Caco-2 (cell line): ENCODE measurements around the gene SLC1A7. TPM values are rescaled to one million over a fixed set of nuclear protein-coding genes. Genes with fewer than 3 reads are reported as not detected.

Experiments used
- BruUV-seq: library from RNA; stranded (reverse); fragments of 400-500 nt; replicated peaks from 2 replicates; lab custom pipeline; 2021; lab: Mats Ljungman, UMichigan
- CTCF ChIA-PET: fragments of 300-600 bp; sonication (Branson Sonifier 250); formaldehyde crosslinking; loops from one replicate; lab custom pipeline; 2022; ENCODE audit warnings: antibody characterized with exemption; lab: Charles Lee
- POLR2A ChIA-PET: fragments of 300-600 bp; sonication (Branson Sonifier 250); formaldehyde crosslinking; loops from one replicate; lab custom pipeline; 2022; ENCODE audit warnings: antibody characterized with exemption; lab: Charles Lee
- DNase-seq, 2 experiments: peaks; one replicate each; pipeline versions ENCODE4 v3.0.0 to v3.0.0-alpha.2; 2020 to 2022
- H3K27me3 ChIP-seq: replicated peaks from 2 replicates; pipeline ENCODE4 v1.6.0; 2011; ENCODE audit warnings: low read length; ENCODE audit not compliant: control insufficient read depth, insufficient read depth
- H3K36me3 ChIP-seq: 2 replicates; pipeline ENCODE4 v1.5.1; 2011; ENCODE audit warnings: low read length; ENCODE audit not compliant: control insufficient read depth, insufficient read depth
- H3K4me1 ChIP-seq: fragments of 250-450 bp; sonication (Bioruptor Pico); 2 replicates; pipeline ENCODE4 v1.5.1; 2020; ENCODE audit warnings: mild to moderate bottlenecking
- H3K4me3 ChIP-seq: 2 replicates; pipeline ENCODE4 v1.5.1; 2011; ENCODE audit warnings: low read depth, mild to moderate bottlenecking, control low read depth, low read length
- H3K9me3 ChIP-seq: fragments of 250-450 bp; sonication (Bioruptor Pico); 2 replicates; pipeline ENCODE4 v1.5.1; 2020; ENCODE audit warnings: mild to moderate bottlenecking, moderate library complexity
- H3K27ac Mint-ChIP-seq: one replicate; pipeline ENCODE4 v1.8.0; 2022; ENCODE audit warnings: mixed read lengths; ENCODE audit not compliant: unreplicated experiment
- H3K27me3 Mint-ChIP-seq: one replicate; pipeline ENCODE4 v1.8.0; 2022; ENCODE audit warnings: mixed read lengths; ENCODE audit not compliant: insufficient read depth, unreplicated experiment
- H3K36me3 Mint-ChIP-seq: one replicate; pipeline ENCODE4 v1.8.0; 2022; ENCODE audit warnings: mild to moderate bottlenecking, mixed read lengths; ENCODE audit not compliant: insufficient read depth, unreplicated experiment
- H3K4me1 Mint-ChIP-seq: one replicate; pipeline ENCODE4 v1.8.0; 2022; ENCODE audit warnings: low read depth, mixed read lengths; ENCODE audit not compliant: unreplicated experiment
- H3K4me3 Mint-ChIP-seq: one replicate; pipeline ENCODE4 v1.8.0; 2022; ENCODE audit warnings: mild to moderate bottlenecking, moderate library complexity, mixed read lengths; ENCODE audit not compliant: unreplicated experiment
- H3K9me3 Mint-ChIP-seq: one replicate; pipeline ENCODE4 v1.8.0; 2022; ENCODE audit warnings: mixed read lengths; ENCODE audit not compliant: unreplicated experiment
- intact Hi-C: fragments of 100-400 bp; cut with micrococcal nuclease; formaldehyde crosslinking; loops from one replicate; pipeline ENCODE4 v1.10.0; 2022; ENCODE audit not compliant: unreplicated experiment
- total RNA-seq: library from RNA; stranded (reverse); gene quantifications from 2 replicates; pipeline ENCODE4 v1.2.3, GENCODE V29; 2022
- TF ChIP-seq, protein P1 (sequence below), 2 experiments: fragments of 200-600 bp in 1 of 2; IDR thresholded peaks; 1 replicate in 1 of 2; 2 replicates in 1 of 2; pipeline versions ENCODE4 v1.5.1 to v1.8.0; 2011 to 2022; ENCODE audit warnings: antibody characterized with exemption in 1 of 2, control low read depth in 1 of 2, inconsistent platforms in 1 of 2, low read depth in 1 of 2, low read length in 1 of 2, mild to moderate bottlenecking in 1 of 2, moderate library complexity in 1 of 2; ENCODE audit not compliant: insufficient read depth in 1 of 2, severe bottlenecking in 1 of 2, unreplicated experiment in 1 of 2

SLC1A7 gene
- total RNA-seq, 1 experiment from 2014 or later = not detected

GRCh38 chr1:53126495-53126894 lies 15.9 kb downstream of the SLC1A7 start:
- no peak overlapping the region for H3K4me3 ChIP-seq
- ChIA-PET CTCF (no interaction called here), POLR2A (no interaction called here)
- Mint-ChIP-seq H3K27me3 (no peaks in the 10 kb centered on the region), H3K27ac (no peak overlapping the region), H3K36me3 (no peaks in the 10 kb centered on the region), H3K4me3 (no peak overlapping the region), H3K4me1 (no peaks in the 10 kb centered on the region), H3K9me3 (no peaks in the 10 kb centered on the region)
- DNase-seq = no peak
- H3K36me3 ChIP-seq = no peaks in the 10 kb centered on the region
- BruUV-seq = no TSS peak
- intact Hi-C loops = no loop called here
- no peaks in the 10 kb centered on the region for H3K9me3 ChIP-seq
- no peaks in the 10 kb centered on the region for H3K27me3 ChIP-seq
- H3K4me1 ChIP-seq = peaks cover 8% of the 10 kb centered on the region
- TF ChIP-seq, protein P1, sequence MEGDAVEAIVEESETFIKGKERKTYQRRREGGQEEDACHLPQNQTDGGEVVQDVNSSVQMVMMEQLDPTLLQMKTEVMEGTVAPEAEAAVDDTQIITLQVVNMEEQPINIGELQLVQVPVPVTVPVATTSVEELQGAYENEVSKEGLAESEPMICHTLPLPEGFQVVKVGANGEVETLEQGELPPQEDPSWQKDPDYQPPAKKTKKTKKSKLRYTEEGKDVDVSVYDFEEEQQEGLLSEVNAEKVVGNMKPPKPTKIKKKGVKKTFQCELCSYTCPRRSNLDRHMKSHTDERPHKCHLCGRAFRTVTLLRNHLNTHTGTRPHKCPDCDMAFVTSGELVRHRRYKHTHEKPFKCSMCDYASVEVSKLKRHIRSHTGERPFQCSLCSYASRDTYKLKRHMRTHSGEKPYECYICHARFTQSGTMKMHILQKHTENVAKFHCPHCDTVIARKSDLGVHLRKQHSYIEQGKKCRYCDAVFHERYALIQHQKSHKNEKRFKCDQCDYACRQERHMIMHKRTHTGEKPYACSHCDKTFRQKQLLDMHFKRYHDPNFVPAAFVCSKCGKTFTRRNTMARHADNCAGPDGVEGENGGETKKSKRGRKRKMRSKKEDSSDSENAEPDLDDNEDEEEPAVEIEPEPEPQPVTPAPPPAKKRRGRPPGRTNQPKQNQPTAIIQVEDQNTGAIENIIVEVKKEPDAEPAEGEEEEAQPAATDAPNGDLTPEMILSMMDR (IDR thresholded peaks at IDR 0.05; ENCODE audit: insufficient read depth in 1 of 2, low read depth in 1 of 2, low read length in 1 of 2, severe bottlenecking in 1 of 2, unreplicated experiment in 1 of 2) = no peak

DNA sequence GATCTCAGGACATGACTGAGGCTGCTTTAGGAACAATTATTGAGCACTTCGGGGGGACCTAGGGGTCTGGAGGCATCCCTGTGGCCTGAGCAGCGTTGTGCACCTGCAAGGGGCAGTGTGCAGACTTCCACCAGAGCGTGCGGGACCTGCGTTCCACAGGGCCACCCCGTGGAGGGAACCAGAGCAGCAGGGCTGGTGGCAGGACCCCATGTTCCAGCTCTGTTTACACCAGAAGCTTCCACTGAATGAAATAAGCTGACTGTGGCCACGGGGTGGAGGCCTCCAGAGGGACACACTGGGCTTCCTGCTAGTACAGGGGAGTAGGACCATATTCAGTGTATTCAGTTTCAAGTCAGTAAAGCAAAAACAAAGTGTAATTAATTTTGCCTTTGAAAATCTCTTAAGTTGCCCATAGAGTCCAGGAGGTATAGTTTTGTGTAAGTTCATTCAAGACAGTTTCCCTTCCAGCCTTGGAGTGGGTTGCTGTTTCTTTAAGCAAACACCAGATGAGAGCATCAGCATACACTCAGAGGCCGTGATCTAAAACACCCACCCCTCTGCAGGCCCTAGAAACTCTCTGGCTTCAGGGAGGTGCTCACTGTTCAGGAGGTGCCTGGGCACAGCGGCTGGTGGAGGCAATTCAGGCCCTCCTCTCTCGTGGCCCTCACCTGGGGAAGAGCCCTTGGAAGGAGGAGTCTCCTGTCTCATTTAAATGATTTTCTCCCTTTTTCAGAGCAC lies 16.6 kb downstream of the SLC1A7 start:
- ChIA-PET POLR2A (no interaction called here), CTCF (no interaction called here)
- TF ChIP-seq, protein P1 (IDR thresholded peaks at IDR 0.05; ENCODE audit: insufficient read depth in 1 of 2, low read depth in 1 of 2, low read length in 1 of 2, severe bottlenecking in 1 of 2, unreplicated experiment in 1 of 2) = no peak
- H3K36me3 ChIP-seq = no peaks in the 10 kb centered on the region
- no peaks in the 10 kb centered on the region for H3K9me3 ChIP-seq
- no peaks in the 10 kb centered on the region for H3K9me3 Mint-ChIP-seq
- H3K4me1 ChIP-seq = peaks cover 13% of the 10 kb centered on the region
- no TSS peak for BruUV-seq
- H3K4me3 Mint-ChIP-seq = no peak overlapping the region
- no peaks in the 10 kb centered on the region for H3K27me3 ChIP-seq
- no peak for DNase-seq
- intact Hi-C loops = no loop called here
- H3K36me3 Mint-ChIP-seq = no peaks in the 10 kb centered on the region
- no peaks in the 10 kb centered on the region for H3K4me1 Mint-ChIP-seq
- no peak overlapping the region for H3K27ac Mint-ChIP-seq
- no peaks in the 10 kb centered on the region for H3K27me3 Mint-ChIP-seq
- H3K4me3 ChIP-seq = no peak overlapping the region

DNA sequence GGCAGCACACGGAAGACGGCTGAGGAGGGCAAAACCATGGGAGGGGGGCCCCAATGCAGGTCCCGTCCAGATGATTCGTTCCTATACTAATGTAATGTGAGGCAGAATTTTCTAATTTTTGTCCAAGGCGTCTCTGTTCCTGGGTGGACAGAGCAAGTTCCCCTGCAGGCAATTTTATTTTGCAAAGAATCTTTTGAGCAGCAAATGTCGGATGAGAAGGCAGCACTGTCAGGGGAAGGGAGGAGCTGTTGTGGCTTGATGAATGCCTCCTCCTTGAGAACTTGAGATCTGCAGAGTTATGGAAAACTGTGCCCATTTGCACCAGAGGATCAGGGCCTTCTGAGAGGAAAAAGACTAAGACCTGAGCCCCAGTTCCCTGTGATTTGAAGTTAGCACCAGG lies 17.3 kb downstream of the SLC1A7 start:
- ChIA-PET CTCF (no interaction called here), POLR2A (no interaction called here)
- no peak overlapping the region for H3K27ac Mint-ChIP-seq
- BruUV-seq = no TSS peak
- TF ChIP-seq, protein P1 (IDR thresholded peaks at IDR 0.05; ENCODE audit: insufficient read depth in 1 of 2, low read depth in 1 of 2, low read length in 1 of 2, severe bottlenecking in 1 of 2, unreplicated experiment in 1 of 2) = no peak
- no peaks in the 10 kb centered on the region for H3K9me3 Mint-ChIP-seq
- H3K27me3 Mint-ChIP-seq = no peaks in the 10 kb centered on the region
- Histone ChIP-seq H3K9me3 (no peaks in the 10 kb centered on the region), H3K4me1 (peaks cover 13% of the 10 kb centered on the region), H3K27me3 (no peaks in the 10 kb centered on the region), H3K36me3 (no peaks in the 10 kb centered on the region), H3K4me3 (no peak overlapping the region)
- H3K4me1 Mint-ChIP-seq = no peaks in the 10 kb centered on the region
- H3K36me3 Mint-ChIP-seq = no peaks in the 10 kb centered on the region
- no peak overlapping the region for H3K4me3 Mint-ChIP-seq
- intact Hi-C loops = no loop called here
- no peak for DNase-seq
